ENCODE results near the gene DYRK4.

Gene DYRK4

DNA sequence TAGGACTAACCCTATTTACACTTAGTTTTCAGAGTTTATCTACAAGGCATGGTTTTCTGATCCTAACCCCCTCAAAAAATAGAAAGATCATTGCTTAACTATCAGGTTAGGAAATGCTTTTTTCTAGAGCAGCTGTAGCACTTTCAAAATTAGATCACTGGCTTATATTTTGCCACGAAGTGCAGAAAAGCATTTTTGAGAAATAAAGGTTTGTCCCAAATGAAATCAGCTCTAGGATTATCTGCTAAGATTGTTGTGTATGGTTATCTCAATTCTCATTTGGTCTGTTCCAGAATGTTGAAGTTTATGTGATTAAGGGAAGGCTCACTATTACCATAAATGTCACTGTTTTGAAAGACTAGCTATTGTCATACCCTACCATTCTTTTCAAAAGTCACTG, 9.8 kb upstream of the DYRK4 start:
- TF ChIP-seq, protein P1, sequence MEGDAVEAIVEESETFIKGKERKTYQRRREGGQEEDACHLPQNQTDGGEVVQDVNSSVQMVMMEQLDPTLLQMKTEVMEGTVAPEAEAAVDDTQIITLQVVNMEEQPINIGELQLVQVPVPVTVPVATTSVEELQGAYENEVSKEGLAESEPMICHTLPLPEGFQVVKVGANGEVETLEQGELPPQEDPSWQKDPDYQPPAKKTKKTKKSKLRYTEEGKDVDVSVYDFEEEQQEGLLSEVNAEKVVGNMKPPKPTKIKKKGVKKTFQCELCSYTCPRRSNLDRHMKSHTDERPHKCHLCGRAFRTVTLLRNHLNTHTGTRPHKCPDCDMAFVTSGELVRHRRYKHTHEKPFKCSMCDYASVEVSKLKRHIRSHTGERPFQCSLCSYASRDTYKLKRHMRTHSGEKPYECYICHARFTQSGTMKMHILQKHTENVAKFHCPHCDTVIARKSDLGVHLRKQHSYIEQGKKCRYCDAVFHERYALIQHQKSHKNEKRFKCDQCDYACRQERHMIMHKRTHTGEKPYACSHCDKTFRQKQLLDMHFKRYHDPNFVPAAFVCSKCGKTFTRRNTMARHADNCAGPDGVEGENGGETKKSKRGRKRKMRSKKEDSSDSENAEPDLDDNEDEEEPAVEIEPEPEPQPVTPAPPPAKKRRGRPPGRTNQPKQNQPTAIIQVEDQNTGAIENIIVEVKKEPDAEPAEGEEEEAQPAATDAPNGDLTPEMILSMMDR (IDR thresholded peaks at IDR 0.05; ENCODE audit: insufficient read depth, low read depth, low read length, missing control alignments) = no peak
- H3K4me3 ChIP-seq (ENCODE audit: low read length) = no peak overlapping the region
- DNase-seq (ENCODE audit: low read depth) = no peak

DNA sequence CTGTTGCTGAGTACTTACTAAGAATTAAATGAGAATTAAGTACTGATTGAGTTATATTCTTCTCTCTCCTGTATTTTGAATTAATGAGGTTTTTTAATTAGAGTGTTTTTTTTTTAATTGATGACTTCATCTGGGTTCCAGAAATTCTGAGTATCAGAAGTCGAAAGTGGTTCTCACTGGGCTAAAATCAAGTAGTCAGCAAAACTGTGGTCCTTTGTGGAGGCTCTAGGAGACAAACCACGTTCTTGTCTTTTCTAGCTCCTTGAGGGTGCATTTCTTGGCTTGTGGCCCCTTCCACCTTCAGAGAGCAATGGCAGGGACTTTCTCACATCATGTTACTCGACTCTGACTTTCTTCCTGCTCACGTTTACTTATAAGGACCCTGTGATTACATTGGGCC, 8.1 kb upstream of the DYRK4 start:
- TF ChIP-seq, protein P1 (IDR thresholded peaks at IDR 0.05; ENCODE audit: insufficient read depth, low read depth, low read length, missing control alignments) = no peak
- H3K4me3 ChIP-seq (ENCODE audit: low read length) = no peak overlapping the region
- DNase-seq (ENCODE audit: low read depth) = no peak

DNA sequence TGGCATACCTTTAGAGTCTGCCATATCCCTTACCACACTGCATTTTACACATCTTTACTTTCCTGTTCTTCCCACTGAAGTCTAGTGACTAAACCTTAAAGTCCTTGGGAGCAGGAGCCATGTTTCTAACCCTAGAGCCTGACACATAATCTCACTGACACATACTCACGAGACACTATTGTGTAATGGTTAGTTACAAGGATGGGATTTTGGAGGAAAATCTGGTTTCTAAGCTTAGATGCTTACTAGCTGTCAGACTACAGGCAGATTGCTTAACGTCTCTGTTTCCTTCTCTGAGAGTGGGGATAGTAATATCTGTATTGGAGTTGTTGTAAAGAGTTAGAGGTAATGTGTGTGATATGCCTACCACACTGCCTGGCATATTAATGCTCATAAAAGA, 6.2 kb upstream of the DYRK4 start:
- peak; percentile 33 for DNase-seq (ENCODE audit: low read depth)
- TF ChIP-seq, protein P1 (IDR thresholded peaks at IDR 0.05; ENCODE audit: insufficient read depth, low read depth, low read length, missing control alignments) = no peak
- H3K4me3 ChIP-seq (ENCODE audit: low read length) = no peak overlapping the region

DNA sequence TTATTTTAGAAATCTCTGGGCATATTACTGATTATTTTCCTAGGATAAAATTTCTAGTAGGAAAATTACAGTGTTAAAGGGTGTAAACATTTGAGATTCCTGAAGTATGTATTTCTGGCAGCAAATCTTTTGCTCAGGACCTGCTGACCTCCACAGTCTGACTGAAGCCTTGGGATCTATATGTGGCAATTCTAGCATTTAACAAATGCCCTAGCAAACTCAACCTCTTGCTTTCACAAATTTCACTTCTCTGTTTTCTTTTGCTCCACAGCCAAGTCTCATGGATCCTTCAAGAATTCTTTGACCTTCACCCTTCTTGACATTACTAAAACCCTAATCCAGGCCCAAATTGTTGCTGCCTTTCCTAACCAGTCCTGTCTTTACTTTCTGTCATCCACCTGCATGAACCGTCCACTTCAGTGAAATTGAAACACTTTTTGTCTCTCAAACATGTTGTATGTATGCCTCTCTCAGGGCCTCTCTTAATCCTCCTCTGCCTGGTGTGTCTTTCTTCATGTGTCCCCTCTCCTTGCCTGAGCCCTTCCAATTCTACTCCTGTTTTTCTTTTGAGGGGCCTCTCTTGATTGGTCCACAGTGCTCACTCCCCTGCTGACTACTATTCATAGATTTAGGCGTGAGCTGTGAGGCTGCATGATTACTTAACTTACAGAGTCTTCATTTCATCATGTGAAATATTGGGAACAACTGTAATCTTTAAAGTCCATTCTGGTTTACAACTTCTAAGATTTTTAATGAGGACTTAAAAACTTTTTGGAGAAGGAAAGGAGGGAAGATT, 5.1 kb upstream of the DYRK4 start:
- DNase-seq (ENCODE audit: low read depth) = no peak
- TF ChIP-seq, protein P1 (IDR thresholded peaks at IDR 0.05; ENCODE audit: insufficient read depth, low read depth, low read length, missing control alignments) = no peak
- no peak overlapping the region for H3K4me3 ChIP-seq (ENCODE audit: low read length)

DNA sequence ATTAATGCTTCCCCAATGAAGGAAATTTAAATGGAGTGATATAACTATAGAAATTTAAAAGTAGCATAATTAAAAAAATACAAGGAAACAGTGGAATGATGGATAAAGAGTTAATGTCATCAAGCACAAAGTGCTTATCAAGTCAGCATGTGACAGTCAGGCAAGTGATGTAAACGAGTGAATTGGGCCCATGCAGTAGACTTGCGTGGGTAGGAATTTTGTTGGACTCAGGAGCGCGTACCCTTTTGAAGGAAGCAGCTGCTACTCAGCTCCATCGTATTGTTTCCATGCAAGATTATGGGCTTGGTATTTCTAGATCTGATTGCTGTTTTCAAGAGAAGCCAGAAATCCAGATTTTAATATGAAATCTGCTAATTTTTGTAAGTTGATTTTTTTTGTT, 4.4 kb upstream of the DYRK4 start:
- TF ChIP-seq, protein P1 (IDR thresholded peaks at IDR 0.05; ENCODE audit: insufficient read depth, low read depth, low read length, missing control alignments) = no peak
- DNase-seq (ENCODE audit: low read depth) = no peak

DNA sequence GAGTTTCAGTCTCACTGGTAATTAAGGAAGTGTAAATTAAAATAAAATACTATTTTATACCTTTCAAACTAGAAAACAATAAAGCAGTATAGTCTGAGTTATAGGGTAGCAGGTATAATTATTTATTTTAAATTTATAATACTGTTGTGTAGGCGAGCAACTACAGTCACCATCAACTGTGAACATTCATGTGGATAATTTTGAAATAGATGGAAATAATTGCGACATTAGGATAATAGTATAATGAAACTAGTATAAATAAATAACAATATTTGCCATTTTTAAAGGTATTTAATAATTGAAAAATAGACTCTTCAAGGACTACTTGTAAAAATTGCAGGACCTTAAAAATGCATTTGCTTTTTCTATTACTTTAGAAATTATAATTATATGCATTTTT, 3.8 kb upstream of the DYRK4 start:
- TF ChIP-seq, protein P1 (IDR thresholded peaks at IDR 0.05; ENCODE audit: insufficient read depth, low read depth, low read length, missing control alignments) = no peak
- no peak for DNase-seq (ENCODE audit: low read depth)

More for the DNA sequence above, 4.4 kb upstream of the DYRK4 start:
- H3K4me3 ChIP-seq (ENCODE audit: low read length) = no peak overlapping the region

DNA sequence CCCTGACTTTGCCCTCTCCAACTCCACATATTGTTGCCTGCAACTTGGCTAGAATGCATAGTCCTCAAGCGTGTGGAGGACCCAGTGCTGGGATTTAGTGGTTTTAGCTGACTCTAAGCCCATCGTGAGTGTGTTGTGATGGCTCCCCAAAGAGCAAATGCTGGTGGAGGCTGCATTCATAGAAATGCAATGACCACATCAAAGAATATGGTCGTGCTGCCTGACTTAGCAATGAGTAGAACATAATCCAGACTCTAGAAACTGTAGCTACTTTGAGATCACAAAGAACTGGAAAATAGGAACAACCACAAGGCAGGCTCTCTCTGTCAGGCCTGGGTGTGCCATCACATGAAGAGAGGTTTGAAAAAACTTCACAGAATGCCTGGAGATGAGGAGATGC, 1.3 kb downstream of the DYRK4 start:
- no peak for DNase-seq (ENCODE audit: low read depth)
- TF ChIP-seq, protein P1 (IDR thresholded peaks at IDR 0.05; ENCODE audit: insufficient read depth, low read depth, low read length, missing control alignments) = no peak
- H3K4me3 ChIP-seq (ENCODE audit: low read length) = no peak overlapping the region

More for the DNA sequence above, 3.8 kb upstream of the DYRK4 start:
- H3K4me3 ChIP-seq (ENCODE audit: low read length) = no peak overlapping the region
